LNCaP clone FGC (cell line): ENCODE data around the gene PLXNA2.

Experiments used
- DNase-seq: peaks from one replicate; pipeline ENCODE4 v3.0.0-alpha.2; 2011; ENCODE audit warnings: low read depth
- H3K4me3 ChIP-seq: 2 replicates; pipeline ENCODE4 v1.5.1; 2011; ENCODE audit warnings: mild to moderate bottlenecking, low read depth, low read length, control low read depth
- CTCF ChIP-seq: IDR thresholded peaks from 2 replicates; pipeline ENCODE4 v1.5.1; 2012; ENCODE audit warnings: mild to moderate bottlenecking; ENCODE audit not compliant: control insufficient read depth, insufficient read depth; ENCODE audit errors: extremely low read depth

The PLXNA2 gene

GRCh38 chr1:208235982-208236761 is 8.0 kb downstream of the PLXNA2 start:
- H3K4me3 ChIP-seq = no peak overlapping the region
- no peak for DNase-seq
- TF ChIP-seq CTCF = no peak

- no peak for DNase-seq
- no peak overlapping the region for H3K4me3 ChIP-seq
- no peak for TF ChIP-seq CTCF
Measured at GRCh38 chr1:208235356-208235981, 8.7 kb downstream of the PLXNA2 start.

GRCh38 chr1:208234721-208235120 is 9.5 kb downstream of the PLXNA2 start:
- TF ChIP-seq CTCF = no peak
- DNase-seq = no peak
- H3K4me3 ChIP-seq = no peak overlapping the region

DNA sequence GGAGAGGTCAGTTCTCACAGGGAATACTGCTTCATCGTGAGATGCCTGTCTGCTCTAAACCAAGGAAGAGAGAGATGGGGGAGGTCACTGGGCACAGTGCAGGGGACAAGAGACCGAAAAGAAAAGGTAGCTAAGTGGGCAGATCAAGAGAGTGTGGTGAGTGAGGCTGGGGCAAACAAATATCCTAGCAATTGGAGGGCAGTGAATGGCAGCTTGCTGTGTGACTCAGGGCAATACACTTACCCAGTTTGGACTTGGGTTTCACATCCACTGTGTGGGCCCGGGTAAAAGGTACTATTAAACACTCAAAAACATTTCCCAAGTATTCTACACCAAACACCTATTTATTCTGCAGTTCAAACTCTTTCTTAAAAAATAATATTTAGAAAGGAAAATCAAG is 10.2 kb downstream of the PLXNA2 start:
- no peak overlapping the region for H3K4me3 ChIP-seq
- DNase-seq = no peak
- no peak for TF ChIP-seq CTCF

GRCh38 chr1:208233546-208233945 is 10.6 kb downstream of the PLXNA2 start:
- H3K4me3 ChIP-seq = no peak overlapping the region
- DNase-seq = no peak
- no peak for TF ChIP-seq CTCF

GRCh38 chr1:208232662-208233038 is 11.5 kb downstream of the PLXNA2 start:
- H3K4me3 ChIP-seq = no peak overlapping the region
- TF ChIP-seq CTCF = no peak
- no peak for DNase-seq
